EL (cell line): ENCODE measurements around the gene CITED2.
A peak's percentile ranks its signal among the peaks of the same experiment; 100 is the strongest.
"Not testable (repeated sequence)": the region's sequence is repeated elsewhere in the genome, so short reads cannot be mapped to it uniquely, and the experiment has no call there.

ENCODE experiments used
- DNase-seq: peaks from one replicate; pipeline ENCODE4 v3.0.0-alpha.2; 2016

Gene CITED2

DNA sequence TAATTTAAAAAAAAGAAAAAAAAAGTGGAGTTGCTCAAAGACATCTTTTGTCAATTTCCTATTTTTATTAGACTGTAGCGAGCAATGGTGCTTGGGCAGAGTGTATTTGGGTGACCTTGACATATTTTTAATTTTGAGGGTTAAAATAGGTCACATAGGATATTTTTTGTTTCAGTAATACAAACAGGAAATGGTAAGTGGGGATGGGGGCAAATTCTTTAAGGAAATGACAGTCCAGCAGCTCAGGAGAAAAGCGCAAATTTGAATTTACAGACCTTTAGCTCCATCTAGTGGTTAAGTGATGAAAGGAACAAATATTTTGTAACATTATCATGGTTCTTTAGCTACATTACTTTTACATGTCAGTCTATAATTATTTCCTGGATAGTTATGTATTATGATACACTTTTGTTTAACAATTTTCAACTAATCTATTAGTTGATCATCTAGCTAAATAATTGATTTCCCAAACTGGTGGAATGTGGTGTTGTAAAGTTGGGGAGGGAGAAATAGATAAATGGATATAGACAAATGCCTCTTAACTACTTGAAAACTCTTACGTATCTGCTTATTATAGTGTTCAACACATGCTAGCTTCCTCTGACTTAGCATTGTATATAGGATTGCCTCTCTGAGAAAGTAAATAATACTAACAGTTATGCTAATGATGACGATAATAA, 10.0 kb downstream of the CITED2 start:
- peak; percentile 66 for DNase-seq

DNA sequence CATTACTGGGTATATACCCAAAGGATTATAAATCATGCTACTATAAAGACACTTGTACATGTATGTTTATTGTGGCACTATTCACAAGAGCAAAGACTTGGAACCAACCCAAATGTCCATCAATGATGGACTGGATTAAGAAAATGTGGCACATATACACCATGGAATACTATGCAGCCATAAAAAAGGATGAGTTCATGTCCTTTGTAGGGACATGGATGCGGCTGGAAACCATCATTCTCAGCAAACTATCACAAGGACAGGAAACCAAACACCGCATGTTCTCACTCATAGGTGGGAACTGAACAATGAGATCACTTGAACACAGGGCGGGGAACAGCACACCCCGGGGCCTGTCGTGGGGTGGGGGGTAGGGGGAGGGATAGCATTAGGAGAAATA, 10.7 kb downstream of the CITED2 start:
- DNase-seq = not testable (repeated sequence)

DNA sequence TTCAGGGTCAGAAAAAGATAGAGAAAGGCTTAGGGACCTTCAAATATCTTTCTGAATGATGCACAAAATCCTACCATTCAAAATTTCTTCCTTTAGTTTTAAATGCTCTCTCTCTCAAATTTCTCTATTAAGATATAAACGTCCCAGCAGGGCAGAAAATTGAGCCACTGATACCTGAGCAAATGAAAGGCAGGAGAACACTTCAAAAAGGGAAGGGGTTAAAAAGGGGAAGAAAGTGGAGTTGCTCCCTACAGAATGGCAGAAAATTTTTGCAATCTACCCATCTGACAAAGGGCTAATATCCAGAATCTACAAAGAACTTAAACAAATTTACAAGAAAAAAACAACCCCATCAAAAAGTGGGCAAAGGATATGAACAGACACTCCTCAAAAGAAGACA, 11.3 kb downstream of the CITED2 start:
- DNase-seq = not testable (repeated sequence)

DNA sequence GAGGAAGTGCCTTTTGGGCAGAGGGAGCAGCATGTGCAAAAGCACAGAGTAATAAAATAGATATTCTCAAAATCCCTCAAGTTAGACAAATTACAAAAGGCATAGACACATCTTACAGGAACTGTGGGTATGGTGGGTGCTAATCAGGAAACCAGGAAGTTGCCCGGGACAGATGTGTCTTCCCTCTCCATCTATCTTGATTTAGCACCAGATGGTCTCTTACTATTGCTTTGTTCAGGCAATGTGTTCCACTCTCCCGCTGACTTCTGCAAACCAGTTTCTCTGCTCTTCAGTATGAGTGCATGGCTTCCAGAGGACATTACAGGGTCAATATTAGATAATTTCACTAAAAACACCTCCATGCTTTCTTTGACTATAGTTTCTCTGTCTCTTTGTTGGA, 13.2 kb downstream of the CITED2 start:
- no peak for DNase-seq

DNA sequence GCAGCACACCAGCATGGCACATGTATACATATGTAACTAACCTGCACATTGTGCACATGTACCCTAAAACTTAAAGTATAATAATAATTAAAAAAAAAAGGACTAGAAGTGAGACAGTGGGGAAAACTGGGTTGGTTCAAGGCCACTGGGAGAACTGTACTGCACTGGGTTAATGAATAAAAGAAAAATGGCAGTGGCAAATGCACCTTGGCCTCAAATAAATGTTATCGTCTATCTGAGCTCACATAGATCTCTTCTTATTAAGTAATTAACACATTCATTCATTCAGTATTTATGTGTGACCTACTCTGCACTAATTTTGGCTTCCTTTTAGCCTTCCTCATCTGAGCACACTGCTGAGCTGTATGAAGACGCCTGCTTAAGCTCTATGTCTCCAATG, 17.5 kb downstream of the CITED2 start:
- DNase-seq = no peak

DNA sequence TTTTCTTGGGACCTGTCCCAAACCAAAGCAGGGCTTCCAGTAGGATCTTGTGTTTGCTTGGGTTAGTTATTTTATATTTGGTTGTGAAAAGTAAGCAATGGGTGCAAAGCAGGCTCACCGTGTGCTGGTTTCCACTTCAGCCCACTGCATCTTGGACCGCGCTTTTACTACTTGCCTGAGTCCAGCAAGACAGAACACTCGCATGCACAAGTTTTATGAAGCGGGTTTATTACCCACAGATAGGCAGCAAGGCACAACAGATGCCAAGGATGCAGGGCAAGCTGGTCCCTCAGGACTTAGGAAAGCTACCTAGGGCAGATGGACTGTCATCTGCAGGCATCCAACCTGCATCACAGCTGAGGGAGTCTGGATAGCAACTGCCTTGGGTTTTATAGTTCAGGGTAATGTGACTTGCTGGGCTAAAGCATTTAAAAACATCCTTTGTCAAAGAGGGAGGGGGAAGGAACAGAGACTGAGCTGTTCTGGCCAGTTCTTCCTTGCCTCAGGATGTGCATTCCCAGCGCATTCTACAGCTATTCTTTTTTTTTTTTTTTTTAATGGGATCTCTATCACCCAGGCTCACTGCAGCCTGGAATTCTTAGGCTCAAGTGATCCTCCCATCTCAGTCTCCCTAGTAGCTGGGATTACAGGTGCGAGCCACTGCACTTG, 18.5 kb downstream of the CITED2 start:
- DNase-seq = no peak

DNA sequence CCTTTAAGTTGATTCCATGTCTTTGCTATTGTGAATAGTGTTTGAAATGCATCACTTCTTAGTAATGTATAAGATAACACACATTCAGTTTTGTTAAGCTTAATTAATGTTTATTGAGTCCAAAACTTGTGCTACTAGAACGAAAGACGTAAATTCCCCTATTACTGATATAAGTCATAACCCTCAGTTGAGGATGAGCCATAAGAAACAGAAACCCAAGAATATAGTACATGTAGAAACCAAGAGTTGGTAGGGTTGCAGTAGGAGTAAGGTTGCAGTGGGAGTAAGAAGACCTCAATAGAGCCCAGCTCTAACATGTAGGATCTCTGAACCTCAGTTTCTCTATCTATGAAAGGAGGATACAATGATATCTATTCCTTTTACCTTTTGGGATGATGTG, 19.3 kb downstream of the CITED2 start:
- no peak for DNase-seq

DNA sequence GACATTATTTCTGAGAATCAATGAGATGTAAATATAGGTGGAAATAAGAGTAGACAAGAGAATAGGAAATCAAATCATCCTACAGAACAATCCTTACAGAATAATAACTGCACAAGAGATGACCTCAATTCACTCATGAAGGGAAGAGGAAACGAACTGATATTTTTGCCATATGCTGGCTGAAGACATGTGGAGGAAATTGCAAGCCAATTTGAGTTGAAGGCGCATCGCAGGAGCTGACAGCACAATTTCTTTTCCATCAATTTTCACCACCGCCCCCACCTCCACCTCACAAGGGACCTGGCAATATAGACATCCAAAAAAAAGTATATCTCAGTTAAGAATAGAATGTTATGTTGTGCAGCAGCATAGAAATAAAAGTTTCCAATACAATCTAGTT, 20.3 kb downstream of the CITED2 start:
- no peak for DNase-seq

DNA sequence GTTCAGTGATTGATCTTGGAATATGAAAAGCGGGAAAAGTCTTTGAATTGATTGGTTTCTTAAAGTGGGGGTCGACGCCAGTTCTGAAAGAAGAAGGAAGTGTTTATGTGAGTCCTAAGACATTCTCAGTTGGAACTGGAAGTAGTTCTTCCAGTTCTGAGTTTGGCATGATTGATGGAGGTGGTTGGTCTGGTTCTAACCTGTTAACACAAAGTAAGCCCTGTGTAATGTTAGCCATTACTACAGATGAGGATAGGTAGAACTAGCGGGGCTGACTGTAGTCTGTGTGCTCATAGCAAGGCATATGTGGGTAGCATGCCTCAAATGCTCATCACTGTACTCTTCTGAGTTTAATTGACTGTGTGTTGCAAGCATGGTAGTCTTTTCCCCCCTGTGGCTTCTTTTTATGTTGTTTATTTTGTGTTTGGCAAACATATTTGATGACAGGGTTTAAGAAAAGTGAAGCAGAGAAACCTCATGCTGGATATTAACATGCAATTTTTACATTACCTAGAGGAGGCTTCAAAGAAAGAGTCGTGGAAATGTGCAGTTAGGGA, 24.9 kb downstream of the CITED2 start:
- DNase-seq = no peak

DNA sequence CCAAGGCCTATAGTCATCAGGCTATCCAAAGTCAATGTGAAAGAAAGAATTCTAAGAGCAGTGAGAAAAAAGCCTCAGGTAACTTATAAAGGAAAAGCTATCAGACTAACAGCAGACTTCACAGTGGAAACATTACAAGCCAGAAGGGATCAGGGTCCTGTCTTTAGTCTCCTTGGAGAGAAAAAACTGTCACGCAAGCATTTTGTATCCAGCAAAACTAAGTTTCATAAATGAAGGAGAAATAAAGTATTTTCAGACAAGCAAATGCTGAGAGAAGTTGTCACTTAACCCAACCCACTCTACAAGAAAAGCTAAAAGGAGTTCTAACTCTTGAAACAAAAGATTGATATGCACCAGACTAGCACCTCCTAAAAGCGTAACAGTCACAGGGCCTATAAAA, 28.1 kb downstream of the CITED2 start:
- DNase-seq = no peak

DNA sequence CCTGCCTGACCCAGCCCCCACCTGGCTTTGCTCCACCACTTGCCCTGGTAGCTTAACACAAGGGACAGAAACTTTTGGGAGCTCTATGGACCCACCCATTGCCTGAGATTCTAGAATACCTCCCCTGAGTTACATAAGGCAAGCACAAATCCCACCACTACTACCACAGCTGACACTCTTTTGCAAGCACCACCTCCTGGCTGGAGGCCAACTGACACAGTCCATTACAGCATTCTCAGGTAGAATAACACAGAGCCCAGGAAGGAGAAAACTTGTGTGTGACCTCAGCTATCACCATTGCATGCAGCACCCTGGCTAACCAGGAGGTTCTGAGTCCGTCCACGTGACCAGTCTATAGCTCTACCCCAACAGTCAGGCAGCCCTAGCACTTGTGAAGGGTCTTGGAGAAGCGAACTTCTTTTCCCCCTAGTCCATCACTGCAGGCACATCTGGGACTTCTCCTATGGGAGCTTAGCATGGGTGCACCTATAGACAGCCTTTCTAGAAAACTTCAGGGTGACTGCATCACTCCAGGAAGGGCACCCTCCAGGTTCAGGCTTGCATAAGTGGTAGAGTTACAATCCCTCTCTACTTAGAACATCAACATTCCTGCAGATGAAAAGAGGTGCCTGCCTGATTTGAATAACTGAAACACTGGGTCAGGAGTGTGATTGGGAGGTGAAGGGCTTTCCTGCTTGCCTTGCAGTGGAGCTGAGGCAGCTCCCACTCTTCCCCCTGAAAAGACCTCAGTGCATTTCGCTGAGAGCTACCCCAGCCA, 30.1 kb downstream of the CITED2 start:
- no peak for DNase-seq

DNA sequence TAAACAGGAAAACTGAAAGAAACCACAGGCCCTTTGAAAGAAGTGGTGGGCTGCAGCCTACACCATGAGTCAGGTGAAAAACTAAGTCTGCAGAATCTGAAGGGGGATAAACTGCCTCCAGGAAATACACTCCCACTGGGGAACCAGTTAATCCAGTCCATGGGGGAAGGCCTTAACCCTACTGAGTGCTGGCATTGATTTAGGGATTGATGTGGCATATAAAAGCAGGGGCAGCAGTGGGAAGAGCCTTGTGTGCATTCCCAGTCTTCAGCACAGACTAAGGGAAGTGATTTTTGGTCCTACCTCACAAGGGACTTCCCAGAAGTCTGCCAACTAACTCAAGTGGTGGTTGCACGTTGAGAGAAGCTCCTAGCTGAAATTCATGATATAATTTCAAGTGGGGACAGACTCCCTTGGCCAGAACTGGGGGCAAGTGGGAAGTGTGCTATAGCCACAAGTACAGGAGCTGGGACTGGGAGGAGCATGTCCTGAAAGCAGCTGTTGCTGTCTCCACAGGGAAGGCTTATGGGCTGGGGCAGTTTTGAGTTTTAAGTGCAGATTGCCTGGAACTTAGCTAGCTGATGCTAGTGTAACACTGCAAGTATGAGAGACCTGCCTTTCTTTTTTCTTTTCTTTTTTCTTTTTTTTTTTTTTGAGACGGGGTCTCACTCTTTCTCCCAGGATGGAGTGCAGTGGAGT, 31.2 kb downstream of the CITED2 start:
- DNase-seq = no peak

DNA sequence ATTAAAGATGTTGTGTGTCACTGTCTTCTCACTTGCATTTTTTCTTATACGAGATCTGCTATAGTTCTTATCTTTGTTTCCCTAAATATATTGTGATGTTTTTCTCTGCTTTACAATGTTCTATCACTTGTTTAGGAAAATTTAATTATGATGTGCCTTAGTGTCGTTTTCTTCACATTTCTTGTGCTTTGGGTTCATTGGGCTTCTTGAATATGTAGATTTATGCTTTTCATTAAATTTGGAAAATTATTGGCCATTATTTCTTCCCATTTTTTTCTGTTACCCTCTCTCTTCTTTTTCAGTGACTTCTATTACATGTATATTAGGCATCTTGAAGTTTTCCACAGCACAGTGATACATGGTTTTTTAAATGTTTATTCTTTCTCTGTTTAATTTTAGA, 33.4 kb downstream of the CITED2 start:
- no peak for DNase-seq

DNA sequence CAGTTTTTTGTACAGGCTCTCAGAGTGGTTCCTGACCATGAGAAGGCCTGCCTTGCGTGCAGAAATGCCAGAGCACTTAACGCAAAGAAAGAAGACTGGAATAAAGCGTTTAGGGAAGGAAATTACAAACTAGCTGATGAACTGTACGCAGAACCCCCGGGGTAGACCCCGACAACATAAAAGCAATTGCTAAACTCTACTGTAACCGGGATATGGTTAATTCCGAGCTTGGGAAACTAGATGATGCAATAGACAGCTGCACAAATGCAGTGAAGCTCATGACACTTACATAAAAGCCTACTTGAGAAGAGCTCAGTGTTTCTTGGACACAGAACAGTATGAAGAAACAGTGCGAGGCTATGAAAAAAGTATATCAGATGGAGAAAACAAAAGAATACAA, 35.7 kb downstream of the CITED2 start:
- no peak for DNase-seq

DNA sequence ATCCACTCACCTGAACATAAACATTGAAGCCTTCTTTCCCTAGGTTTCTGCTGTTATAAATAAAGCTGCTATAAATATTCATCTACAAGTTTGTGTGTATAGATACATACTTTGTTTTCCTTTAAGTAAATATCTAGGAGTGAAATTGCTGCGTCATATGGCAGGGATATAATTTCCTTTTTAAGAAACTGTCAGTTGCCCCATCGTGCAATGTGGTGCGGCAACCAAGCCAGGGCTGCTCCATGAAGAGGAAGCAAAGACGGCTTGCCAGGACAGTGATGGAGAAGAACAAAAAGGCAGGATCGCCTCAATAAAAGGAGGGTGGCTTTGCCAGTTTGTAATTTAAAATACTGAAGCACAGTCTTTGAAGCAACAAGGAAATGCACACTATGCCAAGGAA, 36.6 kb downstream of the CITED2 start:
- no peak for DNase-seq

DNA sequence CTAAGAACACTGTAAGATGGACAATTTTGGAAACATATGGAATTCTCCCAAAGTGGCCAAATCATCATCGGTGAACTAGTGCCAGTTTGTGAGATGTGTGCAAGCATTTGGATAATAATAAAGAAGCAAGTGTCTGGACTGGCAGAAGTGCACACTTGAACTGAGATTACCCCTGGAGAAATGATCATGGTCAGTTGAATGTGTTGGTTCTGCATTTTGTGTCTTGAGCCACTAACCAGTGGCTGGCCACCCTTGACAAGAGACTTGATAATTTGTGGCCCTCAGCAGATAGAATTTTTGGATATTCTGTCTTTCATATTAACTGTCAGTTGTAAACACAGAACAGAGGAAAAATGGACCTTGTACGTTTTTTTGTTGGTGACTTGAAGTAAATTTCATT, 37.4 kb downstream of the CITED2 start:
- no peak for DNase-seq

DNA sequence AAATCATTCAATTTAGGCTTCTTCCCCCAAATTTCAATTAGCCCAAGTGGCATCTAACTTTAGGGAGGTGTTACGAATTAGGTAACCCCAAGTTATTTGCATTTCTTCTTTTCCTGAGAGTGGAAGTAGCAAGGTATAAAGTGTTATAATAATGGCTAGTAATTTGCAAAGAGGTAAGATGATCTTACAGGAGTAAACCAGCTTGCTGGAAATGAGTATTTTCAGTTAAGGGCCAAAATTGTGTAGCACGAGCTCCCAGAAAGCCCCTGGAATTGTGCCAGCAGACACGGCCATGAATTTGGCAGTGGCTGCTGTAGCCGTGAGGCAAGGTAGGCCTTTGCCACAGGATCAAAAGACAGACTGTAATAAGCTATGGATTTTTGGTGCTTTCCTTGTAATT, 38.0 kb downstream of the CITED2 start:
- DNase-seq = no peak

DNA sequence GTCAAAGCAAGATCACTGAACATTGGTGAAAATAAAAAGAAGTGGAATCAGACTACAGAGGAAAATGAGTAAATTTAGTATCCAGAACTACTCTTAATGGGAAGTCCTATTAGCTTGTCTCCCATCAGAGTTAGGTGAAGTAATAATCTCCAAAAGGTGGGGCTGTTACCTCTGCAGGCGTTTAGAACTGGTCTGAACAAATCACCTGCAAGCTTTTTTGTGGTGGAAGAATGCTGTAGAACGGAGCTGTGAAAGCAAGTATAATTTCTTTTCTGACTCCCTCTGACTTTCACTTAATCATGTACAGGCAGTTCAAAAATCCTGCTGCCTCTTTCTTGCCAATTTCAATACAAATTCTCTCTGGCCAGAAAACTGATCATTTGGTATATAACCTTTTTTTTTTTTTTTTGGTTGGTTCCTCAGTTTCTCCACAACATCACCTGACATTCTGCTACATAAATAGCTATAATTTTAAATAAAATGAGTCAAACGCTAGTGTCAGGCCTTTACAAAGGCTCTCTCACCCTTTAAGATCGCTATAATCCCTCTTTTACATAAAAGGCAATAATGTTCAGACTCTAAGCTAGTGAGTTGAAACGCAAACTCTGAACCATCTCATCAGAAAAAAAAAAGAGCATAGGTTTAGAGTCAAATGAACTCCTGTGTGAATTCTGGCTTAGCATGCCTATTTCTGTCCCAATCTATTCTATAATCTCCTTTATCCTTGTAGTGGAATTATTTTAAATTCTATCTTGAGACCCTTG, 38.8 kb downstream of the CITED2 start:
- DNase-seq = no peak

DNA sequence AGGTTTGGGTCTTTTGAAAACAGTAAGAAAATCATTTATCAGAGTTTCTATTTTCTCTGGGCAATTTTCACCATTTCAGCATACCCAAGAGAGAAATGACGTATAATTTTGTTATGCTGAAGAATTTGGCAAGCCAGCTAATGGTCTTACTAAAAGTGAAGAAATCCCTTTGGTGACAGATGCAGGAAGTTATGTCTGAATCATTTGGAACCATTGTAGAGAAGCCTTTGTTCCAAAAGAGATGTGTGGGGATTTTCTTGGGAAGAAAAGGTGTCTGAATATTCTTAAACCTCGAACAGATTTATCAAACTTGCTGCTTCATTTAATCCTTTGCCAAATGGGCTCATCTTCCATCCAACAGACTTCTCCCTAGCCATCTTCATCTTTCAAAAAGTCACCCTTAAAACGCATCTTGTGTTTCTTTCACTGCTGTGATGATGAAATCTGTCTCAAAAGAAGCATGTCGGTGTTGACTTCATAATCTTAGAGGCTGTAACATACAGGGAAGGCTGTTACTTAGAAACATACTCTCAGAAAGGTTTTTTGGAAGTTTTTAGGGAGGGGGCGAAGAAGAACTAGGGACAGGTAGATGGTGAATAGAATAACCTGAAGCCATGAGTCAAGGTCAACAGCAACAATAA, 39.5 kb downstream of the CITED2 start:
- DNase-seq = peak; percentile 85

DNA sequence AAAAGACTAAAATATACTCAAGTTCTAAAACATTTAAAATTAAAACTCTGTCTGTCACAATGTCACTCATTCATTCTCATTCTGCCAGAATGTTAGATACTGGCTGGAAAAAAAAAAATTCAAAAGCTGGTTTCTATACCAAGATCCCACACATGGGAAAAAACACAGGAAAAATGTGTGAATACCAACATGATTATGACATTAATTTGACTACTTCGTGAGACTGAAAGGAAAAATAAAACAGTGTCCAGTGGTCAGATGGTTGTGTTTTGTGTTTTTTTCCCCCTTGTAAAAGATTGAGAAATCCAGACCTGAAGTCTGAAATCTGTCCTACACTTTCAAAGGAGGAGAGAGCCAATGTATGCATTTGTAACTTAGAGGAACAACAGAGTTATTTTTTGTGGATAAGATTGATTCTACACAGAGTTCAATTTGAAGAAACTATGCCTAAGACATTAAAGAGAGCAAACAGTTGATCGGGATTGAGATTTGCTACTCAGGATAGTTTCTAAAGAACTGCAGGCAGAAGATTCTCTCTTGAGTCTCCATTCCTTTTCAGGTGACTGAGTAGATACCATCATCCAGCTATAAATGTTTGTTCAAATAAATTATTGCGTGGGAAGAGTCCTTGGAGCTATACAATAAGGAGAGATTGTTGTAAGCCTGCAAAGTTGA, 43.5 kb downstream of the CITED2 start:
- no peak for DNase-seq

DNA sequence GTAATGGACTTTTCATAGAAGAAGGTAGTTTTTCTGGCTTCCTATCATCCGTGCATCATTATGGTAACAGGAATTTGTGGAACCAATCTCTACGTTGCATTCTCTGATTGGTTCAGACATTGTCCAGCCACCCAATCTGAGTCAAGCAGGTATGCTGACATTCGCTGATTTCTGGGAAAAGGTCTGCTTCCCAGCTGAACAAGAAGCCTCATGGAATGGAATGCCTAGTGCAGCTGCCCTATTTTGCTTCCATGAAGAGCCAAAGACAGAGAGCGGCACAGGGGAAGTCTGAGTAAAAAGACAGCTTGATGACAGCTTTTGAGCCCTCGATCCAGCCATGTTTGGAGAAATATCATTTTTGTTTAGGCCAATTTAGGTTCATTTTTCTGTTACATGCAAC, 44.1 kb downstream of the CITED2 start:
- no peak for DNase-seq
